ENCODE data around the gene LRRC8C.

Gene LRRC8C

GRCh38 chr1:89609781-89610456, 23.0 kb upstream of the LRRC8C start:
- Histone ChIP-seq H3K9me3 (ENCODE audit: insufficient read depth, low read length, severe bottlenecking) (no peaks in the 10 kb centered on the region), H3K4me3 (ENCODE audit: low read depth in 1 of 2, low read length in 2 of 2) (no peak overlapping the region), H3K4me1 (ENCODE audit: insufficient read depth, low read length) (peaks cover 20% of the 10 kb centered on the region), H3K9ac (ENCODE audit: low read depth, low read length) (no peak overlapping the region), H3K27ac (ENCODE audit: low read length) (no peak overlapping the region; the same call in 1 of the 2 replicates), H3K36me3 (ENCODE audit: insufficient read depth, low read length) (no peaks in the 10 kb centered on the region), H3K4me2 (ENCODE audit: insufficient read depth, low read length) (no peak overlapping the region), H3K27me3 (ENCODE audit: insufficient read depth, low read length, poor library complexity) (no peaks in the 10 kb centered on the region), H4K20me1 (ENCODE audit: insufficient read depth, low read length) (no peaks in the 10 kb centered on the region), H2AFZ (ENCODE audit: low read depth, low read length) (no peak overlapping the region), H3K79me2 (ENCODE audit: insufficient read depth, low read length) (no peaks in the 10 kb centered on the region)
- no peak for DNase-seq
- no peak for TF ChIP-seq EZH2 (IDR thresholded peaks at IDR 0.05; ENCODE audit: borderline replicate concordance, low read depth, low read length, severe bottlenecking)
- no peak for TF ChIP-seq CTCF (IDR thresholded peaks at IDR 0.05; ENCODE audit: borderline replicate concordance, extremely low read depth, low read length, poor library complexity, severe bottlenecking)
- ATAC-seq (ENCODE audit: insufficient read depth, low read depth), result no peak

DNA sequence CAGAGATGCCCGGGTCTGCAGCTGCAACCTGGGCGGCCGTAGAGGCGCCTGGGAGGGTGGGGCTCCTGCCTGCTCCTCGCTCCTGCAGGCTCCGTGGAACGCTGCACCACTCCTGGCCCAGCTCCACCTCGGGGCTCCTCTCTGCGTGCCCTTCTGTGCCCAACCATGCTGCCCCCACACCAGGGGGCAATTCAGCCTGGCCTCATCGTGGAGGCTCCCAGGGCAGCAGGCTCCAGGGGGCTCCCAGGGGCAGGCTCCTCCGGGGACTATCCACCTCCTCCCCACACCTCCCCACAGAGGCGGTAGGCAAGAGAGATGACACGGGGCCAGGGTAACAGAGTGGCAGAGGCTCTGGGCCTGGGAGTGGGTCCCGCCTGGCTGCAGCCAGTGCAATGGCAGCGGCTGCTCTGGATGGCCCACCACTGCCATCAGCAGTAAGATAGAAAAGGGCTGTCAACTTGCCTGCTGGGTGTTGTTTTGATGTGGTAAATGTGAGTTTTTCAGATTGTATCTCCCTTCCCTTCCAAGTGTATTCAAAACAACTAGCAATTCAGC, 22.4 kb upstream of the LRRC8C start:
- Histone ChIP-seq H3K9me3 (ENCODE audit: insufficient read depth, low read length, severe bottlenecking) (no peaks in the 10 kb centered on the region), H3K79me2 (ENCODE audit: insufficient read depth, low read length) (no peaks in the 10 kb centered on the region), H3K4me2 (ENCODE audit: insufficient read depth, low read length) (0 out of 2 replicates have a peak overlapping the region, but pooled peaks have one; percentile 22), H3K9ac (ENCODE audit: low read depth, low read length) (no peak overlapping the region), H3K36me3 (ENCODE audit: insufficient read depth, low read length) (no peaks in the 10 kb centered on the region), H3K4me1 (ENCODE audit: insufficient read depth, low read length) (peaks cover 20% of the 10 kb centered on the region), H3K4me3 (ENCODE audit: low read depth in 1 of 2, low read length in 2 of 2) (no peak overlapping the region), H3K27ac (ENCODE audit: low read length) (no peak overlapping the region; the same call in 1 of the 2 replicates), H3K27me3 (ENCODE audit: insufficient read depth, low read length, poor library complexity) (no peaks in the 10 kb centered on the region), H2AFZ (ENCODE audit: low read depth, low read length) (no peak overlapping the region), H4K20me1 (ENCODE audit: insufficient read depth, low read length) (no peaks in the 10 kb centered on the region)
- ATAC-seq (ENCODE audit: insufficient read depth, low read depth) (peak; percentile 98), DNase-seq (peak; percentile 74)
- TF ChIP-seq CTCF (IDR thresholded peaks at IDR 0.05; ENCODE audit: borderline replicate concordance, extremely low read depth, low read length, poor library complexity, severe bottlenecking) (peak; percentile 48), EZH2 (IDR thresholded peaks at IDR 0.05; ENCODE audit: borderline replicate concordance, low read depth, low read length, severe bottlenecking) (no peak)

- TF ChIP-seq CTCF (IDR thresholded peaks at IDR 0.05; ENCODE audit: borderline replicate concordance, extremely low read depth, low read length, poor library complexity, severe bottlenecking) (no peak), EZH2 (IDR thresholded peaks at IDR 0.05; ENCODE audit: borderline replicate concordance, low read depth, low read length, severe bottlenecking) (no peak)
- no peak for DNase-seq
- Histone ChIP-seq H4K20me1 (ENCODE audit: insufficient read depth, low read length) (no peaks in the 10 kb centered on the region), H3K9me3 (ENCODE audit: insufficient read depth, low read length, severe bottlenecking) (no peaks in the 10 kb centered on the region), H3K27me3 (ENCODE audit: insufficient read depth, low read length, poor library complexity) (no peaks in the 10 kb centered on the region), H3K79me2 (ENCODE audit: insufficient read depth, low read length) (no peaks in the 10 kb centered on the region), H2AFZ (ENCODE audit: low read depth, low read length) (no peak overlapping the region), H3K36me3 (ENCODE audit: insufficient read depth, low read length) (no peaks in the 10 kb centered on the region), H3K4me1 (ENCODE audit: insufficient read depth, low read length) (peaks cover 20% of the 10 kb centered on the region), H3K4me2 (ENCODE audit: insufficient read depth, low read length) (no peak overlapping the region), H3K9ac (ENCODE audit: low read depth, low read length) (no peak overlapping the region), H3K4me3 (ENCODE audit: low read depth in 1 of 2, low read length in 2 of 2) (no peak overlapping the region), H3K27ac (ENCODE audit: low read length) (no peak overlapping the region; the same call in 1 of the 2 replicates)
- ATAC-seq (ENCODE audit: insufficient read depth, low read depth), result no peak
Observed at GRCh38 chr1:89611721-89612120, 21.2 kb upstream of the LRRC8C start.
